GM23338 (cell line): ENCODE results near the gene NUDT15. TPM values are rescaled to one million over a fixed set of nuclear protein-coding genes. Genes with fewer than 3 reads are reported as not detected.

ENCODE experiments used
- ATAC-seq: fragments of 200-7000 bp; cut with Tn5 transposase; 3 replicates; pipeline ENCODE4 v1.9.1; 2020
- DNase-seq: peaks from one replicate; pipeline ENCODE4 v3.0.0-alpha.2; 2015; ENCODE audit warnings: low spot score
- H2AFZ ChIP-seq: fragments of 200-600 bp; sonication (generic); 2 replicates; pipeline ENCODE4 v1.8.0; 2016; ENCODE audit warnings: antibody characterized with exemption, mild to moderate bottlenecking, moderate library complexity
- H3F3A ChIP-seq: fragments of 200-600 bp; sonication (generic); replicated peaks from 2 replicates; pipeline ENCODE4 v1.8.0; 2017; ENCODE audit warnings: antibody characterized with exemption, mixed run types, low read depth
- H3K27ac ChIP-seq: fragments of 200-600 bp; sonication (generic); 2 replicates; pipeline ENCODE4 v1.6.1; 2016; ENCODE audit warnings: low read depth
- H3K27me3 ChIP-seq: fragments of 200-600 bp; sonication (generic); 2 replicates; pipeline ENCODE4 v1.8.0; 2016; ENCODE audit warnings: mild to moderate bottlenecking, mixed run types, moderate library complexity; ENCODE audit not compliant: insufficient read depth
- H3K36me3 ChIP-seq: fragments of 200-600 bp; sonication (generic); 2 replicates; pipeline ENCODE4 v1.8.0; 2016; ENCODE audit warnings: mild to moderate bottlenecking; ENCODE audit not compliant: insufficient read depth
- H3K4me1 ChIP-seq: fragments of 200-600 bp; sonication (generic); 2 replicates; pipeline ENCODE4 v1.8.0; 2016; ENCODE audit warnings: mild to moderate bottlenecking, moderate library complexity; ENCODE audit not compliant: insufficient read depth
- H3K4me2 ChIP-seq: fragments of 200-600 bp; sonication (generic); 2 replicates; pipeline ENCODE4 v1.7.1; 2017; ENCODE audit warnings: mixed run types
- H3K4me3 ChIP-seq: fragments of 200-600 bp; sonication (generic); 2 replicates; pipeline ENCODE4 v1.6.1; 2016; ENCODE audit warnings: mixed run types
- H3K79me2 ChIP-seq: fragments of 200-600 bp; sonication (generic); replicated peaks from 2 replicates; pipeline ENCODE4 v1.8.0; 2017; ENCODE audit warnings: mild to moderate bottlenecking; ENCODE audit not compliant: insufficient read depth
- H3K9me2 ChIP-seq: fragments of 200-600 bp; sonication (generic); 2 replicates; pipeline ENCODE4 v1.8.0; 2017; ENCODE audit not compliant: insufficient read depth
- H4K20me1 ChIP-seq: fragments of 200-600 bp; sonication (generic); replicated peaks from 2 replicates; pipeline ENCODE4 v1.8.0; 2017; ENCODE audit warnings: mild to moderate bottlenecking; ENCODE audit not compliant: insufficient read depth
- H3K27ac Mint-ChIP-seq: 2 replicates; pipeline ENCODE4 v1.8.0; 2020; ENCODE audit warnings: inconsistent platforms, mild to moderate bottlenecking, moderate library complexity, mixed read lengths
- H3K27me3 Mint-ChIP-seq: 3 replicates; pipeline ENCODE4 v1.8.0; 2022; ENCODE audit warnings: low read depth, mild to moderate bottlenecking, moderate library complexity, mixed read lengths, inconsistent platforms; ENCODE audit not compliant: insufficient read depth, poor library complexity
- H3K36me3 Mint-ChIP-seq: 3 replicates; pipeline ENCODE4 v1.8.0; 2021; ENCODE audit warnings: low read depth, mild to moderate bottlenecking, inconsistent platforms, moderate library complexity, mixed read lengths
- H3K4me1 Mint-ChIP-seq: 3 replicates; pipeline ENCODE4 v1.8.0; 2020; ENCODE audit warnings: mild to moderate bottlenecking, inconsistent platforms, mixed read lengths
- H3K4me3 Mint-ChIP-seq: 3 replicates; pipeline ENCODE4 v1.8.0; 2021; ENCODE audit warnings: moderate library complexity, mild to moderate bottlenecking, inconsistent platforms, mixed read lengths
- H3K9me3 Mint-ChIP-seq: 3 replicates; pipeline ENCODE4 v1.8.0; 2020; ENCODE audit warnings: moderate library complexity, mild to moderate bottlenecking, inconsistent platforms, mixed read lengths
- CREB1 ChIP-seq: fragments of 250-450 bp; sonication (Bioruptor Pico); IDR thresholded peaks from 2 replicates; pipeline ENCODE4 v1.5.0; 2020; ENCODE audit warnings: low read depth, mild to moderate bottlenecking, moderate library complexity
- CTCF ChIP-seq, 2 experiments: fragments of 200-600 bp in 1 of 2; sonication (generic) in 1 of 2; conservative IDR thresholded peaks; 2 replicates each; pipeline versions ENCODE4 v1.5.1 to v1.6.1; 2016 to 2017; ENCODE audit warnings: antibody characterized with exemption in 2 of 2, low read depth in 2 of 2, mild to moderate bottlenecking in 2 of 2, moderate library complexity in 1 of 2
- EZH2phosphoT487 ChIP-seq: fragments of 200-600 bp; sonication (generic); IDR thresholded peaks from one replicate; pipeline ENCODE4 v1.8.1; 2018; ENCODE audit warnings: antibody characterized with exemption; ENCODE audit not compliant: unreplicated experiment
- NANOG ChIP-seq: IDR thresholded peaks from 2 replicates; pipeline ENCODE4 v1.6.1; 2016; ENCODE audit warnings: antibody characterized with exemption, borderline replicate concordance
- STAT1 ChIP-seq: IDR thresholded peaks from one replicate; pipeline ENCODE4 v1.6.1; 2016; ENCODE audit warnings: antibody characterized with exemption; ENCODE audit not compliant: unreplicated experiment
- ZNF114 ChIP-seq: fragments of 250-450 bp; sonication (Bioruptor Pico); IDR thresholded peaks from 2 replicates; pipeline ENCODE4 v1.5.0; 2020; ENCODE audit warnings: mild to moderate bottlenecking, moderate library complexity
- ZNF331 ChIP-seq: fragments of 250-450 bp; sonication (Bioruptor Pico); IDR thresholded peaks from 2 replicates; pipeline ENCODE4 v1.5.0; 2020; ENCODE audit warnings: low read depth, mild to moderate bottlenecking, moderate library complexity
- ZNF462 ChIP-seq: fragments of 250-450 bp; sonication (Bioruptor Pico); IDR thresholded peaks from 2 replicates; pipeline ENCODE4 v1.5.0; 2020; ENCODE audit warnings: mild to moderate bottlenecking, moderate library complexity
- polyA plus RNA-seq: library from polyadenylated mRNA; unstranded; fragments of >200 nt; fragmentation: Nextera tagmentation; extraction: Ambion mirVana; gene quantifications from 2 replicates; pipeline ENCODE4 v1.2.1, GENCODE V29; 2016
- total RNA-seq: library from RNA; depleted of rRNA; stranded (reverse); fragments of >200 nt; shearing (Covaris generic); gene quantifications from 2 replicates; pipeline ENCODE4 v1.2.3, GENCODE V29; 2014

The NUDT15 gene
- total and polyA plus RNA-seq, 2 experiments from 2014 or later = 59.3 TPM

GRCh38 chr13:47991859-47992258 lies 45.7 kb upstream of the NUDT15 start (continued):
- TF ChIP-seq ZNF462 (CRISPR knock-in tag) = no peak

GRCh38 chr13:47997384-47997783 lies 40.1 kb upstream of the NUDT15 start:
- H3K27ac Mint-ChIP-seq = no peak overlapping the region
- Histone ChIP-seq H3K4me3 (no peak overlapping the region), H3F3A (0 out of 2 replicates have a peak, but pooled peaks cover 4% of the 10 kb centered on the region), H3K27me3 (no peaks in the 10 kb centered on the region), H3K9me2 (no peaks in the 10 kb centered on the region), H4K20me1 (no peaks in the 10 kb centered on the region; the same call in 1 of the 2 replicates), H3K4me1 (peaks cover 14% of the 10 kb centered on the region), H3K4me2 (no peak overlapping the region), H3K79me2 (peaks cover 86% of the 10 kb centered on the region), H2AFZ (no peak overlapping the region), H3K36me3 (peaks cover 12% of the 10 kb centered on the region; the same call in 1 of the 2 replicates), H3K27ac (no peak overlapping the region)
- H3K36me3 Mint-ChIP-seq = peaks cover 32% of the 10 kb centered on the region
- no peak for DNase-seq
- no peak for ATAC-seq
- peaks cover 14% of the 10 kb centered on the region; the same call in 2 of the 3 replicates for H3K4me1 Mint-ChIP-seq
- no peaks in the 10 kb centered on the region for H3K9me3 Mint-ChIP-seq
- H3K27me3 Mint-ChIP-seq = peaks cover 3% of the 10 kb centered on the region
- H3K4me3 Mint-ChIP-seq = no peak overlapping the region
- no peak for TF ChIP-seq EZH2phosphoT487
- TF ChIP-seq STAT1 = no peak
- no peak for TF ChIP-seq ZNF331
- no peak for TF ChIP-seq ZNF114 (CRISPR knock-in tag)
- no peak for TF ChIP-seq CREB1 (CRISPR knock-in tag)
- no peak for TF ChIP-seq ZNF462 (CRISPR knock-in tag)
- TF ChIP-seq CTCF (conservative IDR thresholded peaks at IDR 0.05; ENCODE audit: low read depth in 2 of 2) = no peak
- TF ChIP-seq NANOG = no peak
